HepG2 (cell line): ENCODE data around the gene OOSP3.

Source experiments
- CREM ChIP-seq, 2 experiments: sonication (generic) in 1 of 2; formaldehyde crosslinking in 1 of 2; IDR thresholded peaks; 2 replicates each; pipeline versions ENCODE4 v1.4.0 to v1.6.1; 2016 to 2020; ENCODE audit warnings: antibody characterized with exemption in 1 of 2, mild to moderate bottlenecking in 1 of 2, missing genetic modification reagents in 1 of 2
- EP300 ChIP-seq, 3 experiments: sonication (generic) in 1 of 3; formaldehyde crosslinking in 1 of 3; IDR thresholded peaks; 2 replicates each; pipeline versions ENCODE4 v1.5.1 to v1.6.1; 2011 to 2020; ENCODE audit warnings: low read depth in 2 of 3, low read length in 2 of 3, borderline replicate concordance in 1 of 3, improper control_type of control experiment in 1 of 3, mild to moderate bottlenecking in 1 of 3, missing genetic modification reagents in 1 of 3, moderate library complexity in 1 of 3
- GABPA ChIP-seq, 2 experiments: IDR thresholded peaks; 2 replicates each; pipeline ENCODE4 v1.6.1; 2011 to 2016; ENCODE audit warnings: low read depth in 2 of 2, low read length in 1 of 2, missing biosample characterization in 1 of 2, missing genetic modification characterization in 1 of 2
- HNF1B ChIP-seq: sonication (generic); formaldehyde crosslinking; IDR thresholded peaks from 2 replicates; pipeline ENCODE4 v1.5.1; 2020; ENCODE audit warnings: mild to moderate bottlenecking, moderate library complexity, missing genetic modification reagents
- KAT7 ChIP-seq: IDR thresholded peaks from 2 replicates; pipeline ENCODE4 v1.6.1; 2018; ENCODE audit warnings: borderline replicate concordance, missing compliant biosample characterization
- MAX ChIP-seq: IDR thresholded peaks from 2 replicates; pipeline ENCODE4 v1.6.1; 2012; ENCODE audit warnings: inconsistent platforms
- SAFB2 ChIP-seq: sonication (generic); formaldehyde crosslinking; IDR thresholded peaks from 2 replicates; pipeline ENCODE4 v1.5.1; 2020; ENCODE audit warnings: missing genetic modification reagents, low read depth, mild to moderate bottlenecking, borderline replicate concordance
- ZNF792 ChIP-seq: IDR thresholded peaks from 2 replicates; pipeline ENCODE4 v1.6.1; 2016
- TF ChIP-seq, protein P1 (sequence below): sonication (generic); formaldehyde crosslinking; IDR thresholded peaks from 2 replicates; pipeline ENCODE4 v1.5.0; 2020; ENCODE audit warnings: mild to moderate bottlenecking, missing genetic modification reagents, moderate library complexity

DNA sequence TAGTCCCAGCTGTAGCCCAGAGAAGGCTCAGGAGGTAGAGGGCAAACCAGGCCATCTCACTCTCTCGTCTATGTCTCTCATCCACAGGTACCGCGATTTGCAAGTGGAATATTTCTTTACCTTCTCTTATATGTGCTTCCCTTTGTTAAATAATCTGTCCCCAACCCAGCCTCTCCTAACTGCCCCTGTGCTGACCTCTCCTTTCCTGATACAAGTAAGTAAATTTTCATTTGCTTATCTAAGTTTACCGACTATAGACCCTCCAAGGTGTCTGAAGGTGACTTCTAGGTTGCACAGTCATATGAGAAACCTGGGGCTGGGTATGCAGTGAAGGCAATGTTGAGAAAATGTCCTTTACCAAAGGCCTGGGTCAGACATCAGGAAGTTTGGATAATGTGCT is 33.2 kb upstream of the OOSP3 start, which contains the start of gene CBLIF:
- TF ChIP-seq HNF1B (no peak), MAX (no peak), CREM (IDR thresholded peaks at IDR 0.05) (no peak), CREM (CRISPR knock-in tag; IDR thresholded peaks at IDR 0.05) (no peak), EP300 (IDR thresholded peaks at IDR 0.05; ENCODE audit: low read depth in 2 of 2, low read length in 2 of 2) (no peak), EP300 (CRISPR knock-in tag; IDR thresholded peaks at IDR 0.05; ENCODE audit: borderline replicate concordance) (no peak), SAFB2 (CRISPR knock-in tag) (no peak), KAT7 (CRISPR knock-in tag) (no peak), GABPA (IDR thresholded peaks at IDR 0.05; ENCODE audit: low read depth, low read length) (no peak), GABPA (CRISPR knock-in tag; IDR thresholded peaks at IDR 0.05; ENCODE audit: low read depth) (no peak), ZNF792 (CRISPR knock-in tag) (no peak)
- TF ChIP-seq, protein P1, sequence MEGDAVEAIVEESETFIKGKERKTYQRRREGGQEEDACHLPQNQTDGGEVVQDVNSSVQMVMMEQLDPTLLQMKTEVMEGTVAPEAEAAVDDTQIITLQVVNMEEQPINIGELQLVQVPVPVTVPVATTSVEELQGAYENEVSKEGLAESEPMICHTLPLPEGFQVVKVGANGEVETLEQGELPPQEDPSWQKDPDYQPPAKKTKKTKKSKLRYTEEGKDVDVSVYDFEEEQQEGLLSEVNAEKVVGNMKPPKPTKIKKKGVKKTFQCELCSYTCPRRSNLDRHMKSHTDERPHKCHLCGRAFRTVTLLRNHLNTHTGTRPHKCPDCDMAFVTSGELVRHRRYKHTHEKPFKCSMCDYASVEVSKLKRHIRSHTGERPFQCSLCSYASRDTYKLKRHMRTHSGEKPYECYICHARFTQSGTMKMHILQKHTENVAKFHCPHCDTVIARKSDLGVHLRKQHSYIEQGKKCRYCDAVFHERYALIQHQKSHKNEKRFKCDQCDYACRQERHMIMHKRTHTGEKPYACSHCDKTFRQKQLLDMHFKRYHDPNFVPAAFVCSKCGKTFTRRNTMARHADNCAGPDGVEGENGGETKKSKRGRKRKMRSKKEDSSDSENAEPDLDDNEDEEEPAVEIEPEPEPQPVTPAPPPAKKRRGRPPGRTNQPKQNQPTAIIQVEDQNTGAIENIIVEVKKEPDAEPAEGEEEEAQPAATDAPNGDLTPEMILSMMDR, result no peak
